GM19397 (cell line): ENCODE measurements around the gene SIRPD.
"Not testable (repeated sequence)": the region's sequence is repeated elsewhere in the genome, so short reads cannot be mapped to it uniquely, and the experiment has no call there.

Source experiments
- ATAC-seq: cut with Tn5 transposase; IDR thresholded peaks from one replicate; pipeline ENCODE4 v1.9.1; 2021; ENCODE audit warnings: mild to moderate bottlenecking, moderate library complexity; ENCODE audit not compliant: unreplicated experiment

The SIRPD gene

GRCh38 chr20:1497371-1497770 lies 60.1 kb downstream of the SIRPD start:
- not testable (repeated sequence) for ATAC-seq

GRCh38 chr20:1496930-1497329 lies 60.6 kb downstream of the SIRPD start:
- no peak for ATAC-seq

DNA sequence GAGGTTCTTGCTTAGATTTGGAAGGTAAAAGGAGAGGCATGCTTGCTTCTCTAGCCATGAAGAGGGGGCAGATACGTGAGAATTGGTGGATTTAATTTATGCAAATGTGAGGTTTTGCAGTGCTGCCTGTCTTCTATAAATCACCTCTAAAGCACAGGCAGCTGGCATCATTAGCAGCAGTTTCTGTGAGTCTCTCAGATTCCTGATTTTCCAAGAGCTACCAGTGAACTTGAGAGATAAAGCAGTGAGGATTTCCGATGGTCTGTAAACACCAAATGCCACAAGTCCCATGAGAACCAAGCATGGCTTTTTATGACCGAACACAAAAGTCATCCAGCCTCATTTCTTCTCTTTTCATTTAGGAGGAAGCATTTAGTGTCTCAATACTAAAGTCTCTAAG lies 63.1 kb downstream of the SIRPD start:
- ATAC-seq = no peak

- no peak for ATAC-seq
These were observed 64.0 kb downstream of the SIRPD start for GRCh38 chr20:1493536-1493935.

DNA sequence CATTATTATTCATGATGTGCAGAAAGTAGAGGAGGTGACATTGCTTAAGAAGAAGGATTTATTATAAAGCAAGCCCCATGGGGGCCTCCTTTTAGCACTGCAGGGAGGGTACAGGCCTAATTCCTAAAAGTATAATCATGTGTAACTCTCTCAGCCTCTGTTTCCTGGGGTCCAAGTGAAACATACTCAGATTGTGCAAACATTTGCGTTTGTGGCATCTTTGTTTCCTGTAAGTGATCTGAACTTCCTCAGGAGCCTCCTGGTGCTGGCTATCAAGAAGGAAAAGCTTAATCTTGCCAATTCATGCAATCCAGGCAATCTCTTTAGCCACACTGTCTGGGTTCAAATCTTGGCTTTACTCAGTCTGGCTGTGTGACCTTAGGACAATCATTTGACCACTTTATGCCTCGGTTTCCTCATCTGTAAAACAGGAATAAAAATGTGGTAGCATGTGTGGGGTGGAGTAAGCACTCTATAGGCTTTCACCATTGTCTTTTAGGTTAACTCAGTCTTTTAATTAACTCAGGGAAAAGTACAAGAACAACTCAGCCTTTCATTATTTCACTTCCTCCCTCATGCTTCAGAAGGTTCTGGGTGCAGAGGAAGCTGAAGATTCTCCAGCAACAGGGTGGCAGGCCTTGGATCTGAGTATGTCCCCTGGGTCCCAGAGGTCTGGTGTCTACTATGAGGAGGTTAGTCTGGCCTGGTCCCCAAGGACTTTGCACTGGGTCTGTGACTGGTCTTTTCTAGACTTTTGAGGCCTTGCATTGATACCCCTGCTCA lies 65.5 kb downstream of the SIRPD start:
- no peak for ATAC-seq

DNA sequence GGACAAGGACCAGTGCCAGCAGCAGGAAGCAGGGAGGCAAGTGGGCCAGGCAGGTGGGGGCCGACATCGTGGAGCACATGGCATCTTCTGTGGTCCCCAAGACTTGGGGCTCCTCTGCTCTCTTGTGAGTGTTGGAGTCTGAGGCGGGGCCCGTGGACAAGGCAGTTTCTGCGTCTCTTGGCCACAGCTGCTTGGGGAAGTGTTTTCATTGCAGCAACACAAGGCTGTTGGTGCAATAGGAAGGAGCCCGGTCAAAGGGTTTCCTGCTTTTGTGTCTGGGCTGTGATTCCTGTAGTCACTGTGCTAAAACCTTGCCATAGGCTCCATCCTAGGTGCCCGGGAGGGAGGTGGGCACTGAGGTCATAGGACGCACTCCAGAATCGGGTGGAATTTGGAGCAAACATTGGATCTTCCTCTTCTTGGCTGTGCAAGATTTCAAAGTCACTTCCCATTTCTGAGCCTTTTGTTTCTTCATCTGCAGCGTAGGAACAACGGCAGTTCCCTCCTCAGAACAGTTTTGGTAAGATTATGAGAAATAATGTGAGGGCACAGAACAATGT lies 66.1 kb downstream of the SIRPD start, which contains the start of gene SIRPB2:
Gene SIRPB2, minus strand, starts transcription at position 140 of the 560 bp plus-strand sequence. Its CDS starts 61 bp downstream, at position 79.
- ATAC-seq = no peak

DNA sequence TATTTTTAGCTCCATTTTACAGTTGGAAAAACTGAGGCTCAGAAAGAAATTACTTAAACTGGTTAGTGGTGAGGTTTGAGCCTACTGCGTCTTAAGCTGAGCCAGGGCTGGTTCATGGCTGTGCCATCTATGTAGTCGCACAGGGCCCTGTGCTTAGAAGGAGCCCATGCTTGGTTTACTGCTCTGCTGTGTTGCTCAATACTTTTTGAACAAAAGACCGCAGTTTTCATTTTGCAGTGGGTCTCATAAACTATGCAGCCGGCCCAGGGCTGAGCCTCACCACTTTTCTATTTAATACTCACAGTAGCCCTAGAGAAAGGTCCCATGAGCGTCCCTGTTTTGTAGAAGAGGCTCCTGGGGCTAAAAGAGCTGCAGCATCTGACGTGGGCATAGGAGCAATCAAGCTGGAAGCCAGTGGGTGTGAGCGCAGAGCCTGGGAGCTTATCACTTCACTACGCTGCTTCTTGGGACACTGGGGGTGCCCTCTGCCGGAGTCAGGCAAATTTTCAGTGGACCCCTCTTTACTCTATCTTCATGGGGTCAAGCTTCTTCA lies 66.8 kb downstream of the SIRPD start:
- ATAC-seq = no peak

GRCh38 chr20:1489764-1490436 lies 67.6 kb downstream of the SIRPD start:
- no peak for ATAC-seq

GRCh38 chr20:1489325-1489724 lies 68.2 kb downstream of the SIRPD start:
- no peak for ATAC-seq

DNA sequence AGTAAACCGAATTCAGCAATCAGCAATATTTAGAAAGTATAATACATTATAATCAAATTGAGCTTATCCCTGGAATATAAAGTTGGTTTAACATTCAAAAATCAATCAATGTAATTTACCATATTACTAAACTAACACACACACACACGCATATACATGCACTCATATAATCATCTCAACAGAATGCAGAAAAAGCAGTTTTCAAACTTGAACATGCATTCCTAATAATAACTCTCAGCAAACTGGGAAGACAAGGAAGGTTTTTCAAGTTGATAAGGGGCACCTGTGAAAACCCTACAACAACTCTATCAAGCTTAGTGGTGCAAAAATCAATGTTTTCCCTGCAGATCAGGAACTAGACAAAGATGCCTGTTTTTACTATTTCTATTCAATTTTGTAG lies 70.9 kb downstream of the SIRPD start:
- ATAC-seq = no peak

GRCh38 chr20:1484438-1485116 lies 72.9 kb downstream of the SIRPD start:
- no peak for ATAC-seq
